HG02973 (cell line): Measurements from ENCODE around the gene NEGR1.

ENCODE experiments used
- ATAC-seq: cut with Tn5 transposase; IDR thresholded peaks from one replicate; pipeline ENCODE4 v1.9.1; 2021; ENCODE audit warnings: moderate library complexity; ENCODE audit not compliant: unreplicated experiment

The NEGR1 gene

DNA sequence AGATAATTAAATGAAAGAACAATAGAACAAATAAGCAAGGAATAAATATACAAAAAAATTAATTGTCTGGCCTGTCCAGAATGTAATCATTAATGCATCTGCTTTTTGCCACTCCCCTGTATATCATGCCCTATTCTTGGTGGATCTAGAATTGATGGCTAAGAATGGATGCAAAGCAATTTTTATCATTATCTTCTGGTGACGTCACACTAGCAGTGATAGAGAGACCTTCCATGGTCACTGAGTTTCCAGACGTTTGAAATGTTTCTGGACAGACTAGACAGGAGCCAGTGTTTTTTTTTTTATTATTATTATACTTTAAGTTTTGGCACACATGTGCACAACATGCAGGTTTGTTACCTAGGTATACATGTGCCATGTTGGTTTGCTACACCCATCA is 563.0 kb downstream of the NEGR1 start:
- no peak for ATAC-seq

GRCh38 chr1:71717186-71717585 is 565.2 kb downstream of the NEGR1 start:
- no peak for ATAC-seq

DNA sequence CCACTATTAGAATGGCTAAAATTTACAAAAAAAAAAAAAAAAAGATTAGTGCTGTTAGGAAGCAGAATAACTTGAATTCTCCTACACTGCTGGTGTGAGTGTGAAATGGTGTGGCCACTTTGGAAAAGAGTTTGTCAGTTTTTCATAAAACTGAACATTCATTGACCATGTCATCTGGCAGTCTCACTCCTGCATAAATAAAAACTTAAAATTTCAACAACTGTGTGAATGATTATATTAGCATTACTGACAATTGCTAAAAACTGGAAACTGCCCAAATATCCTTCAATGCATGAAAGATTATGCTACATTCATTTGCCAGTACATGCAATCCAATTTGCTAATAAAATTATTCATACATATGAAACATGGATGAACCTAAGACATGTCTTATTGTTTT is 570.9 kb downstream of the NEGR1 start:
- ATAC-seq: no peak

DNA sequence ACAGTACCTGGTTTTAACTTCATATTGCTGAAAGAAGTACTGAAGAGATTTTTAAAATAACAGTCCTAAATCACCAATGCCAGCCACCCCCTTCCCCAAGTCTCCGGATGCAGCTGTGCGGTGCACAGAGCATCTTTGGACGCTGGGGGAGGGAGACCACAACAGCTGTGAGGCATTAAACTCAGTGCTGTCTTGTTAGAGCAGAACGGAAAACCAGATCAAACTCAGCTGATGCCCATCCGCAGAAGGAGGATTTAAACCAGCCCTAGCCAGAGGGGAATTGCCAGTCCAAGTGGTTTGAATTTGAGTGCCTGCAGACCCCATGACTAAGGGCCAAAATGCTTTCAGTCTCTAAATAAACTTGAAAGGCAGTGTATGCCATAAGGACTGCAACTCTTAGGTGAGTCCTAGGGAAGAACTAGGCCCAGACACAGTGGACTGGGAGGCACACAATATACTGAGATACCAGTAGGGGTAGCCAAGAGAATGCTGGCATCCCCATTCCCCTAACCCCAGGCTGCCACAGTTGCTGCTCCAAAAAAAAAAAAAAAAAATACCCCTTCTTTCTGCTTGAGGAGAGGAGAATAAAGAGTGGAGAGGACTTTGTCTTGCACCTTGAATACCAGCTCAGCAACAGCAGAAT is 576.2 kb downstream of the NEGR1 start:
- no peak for ATAC-seq

DNA sequence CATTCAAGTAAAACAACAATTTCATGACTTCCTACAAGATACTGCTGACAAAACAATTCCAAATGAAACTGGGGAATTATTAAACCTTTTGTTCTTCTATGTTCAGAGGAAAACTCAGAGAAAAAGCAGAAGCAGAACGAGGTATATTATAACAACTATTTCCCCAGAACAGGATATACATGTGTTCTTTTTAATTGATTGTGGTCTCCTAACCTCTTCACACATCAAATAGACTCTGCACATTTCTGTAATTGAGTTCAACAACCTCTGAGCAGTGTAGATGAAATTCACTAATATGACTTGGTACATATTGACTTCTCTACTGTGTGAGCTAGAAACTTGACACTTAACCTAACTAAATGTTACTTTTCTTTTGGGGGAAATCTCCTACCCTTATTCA is 584.2 kb downstream of the NEGR1 start:
- no peak for ATAC-seq

DNA sequence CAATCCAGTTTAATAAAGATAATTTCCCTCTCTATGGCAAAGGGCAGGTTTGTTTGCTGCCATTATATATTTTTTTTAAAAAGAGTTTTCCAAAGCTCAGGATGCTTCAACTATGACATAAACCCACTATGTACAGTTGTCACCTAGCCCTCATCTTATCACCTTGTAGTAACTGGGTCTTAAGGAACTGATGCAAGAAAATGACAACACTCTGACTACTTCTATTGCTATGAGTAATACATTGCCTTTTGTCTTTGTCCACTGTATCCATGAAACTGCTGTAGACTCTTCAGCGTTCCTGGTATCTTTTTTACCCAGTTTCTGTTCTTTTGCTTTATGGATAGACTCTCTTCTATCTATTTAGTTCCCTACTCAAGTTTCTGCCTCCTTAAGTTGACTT is 586.5 kb downstream of the NEGR1 start:
- ATAC-seq: no peak

DNA sequence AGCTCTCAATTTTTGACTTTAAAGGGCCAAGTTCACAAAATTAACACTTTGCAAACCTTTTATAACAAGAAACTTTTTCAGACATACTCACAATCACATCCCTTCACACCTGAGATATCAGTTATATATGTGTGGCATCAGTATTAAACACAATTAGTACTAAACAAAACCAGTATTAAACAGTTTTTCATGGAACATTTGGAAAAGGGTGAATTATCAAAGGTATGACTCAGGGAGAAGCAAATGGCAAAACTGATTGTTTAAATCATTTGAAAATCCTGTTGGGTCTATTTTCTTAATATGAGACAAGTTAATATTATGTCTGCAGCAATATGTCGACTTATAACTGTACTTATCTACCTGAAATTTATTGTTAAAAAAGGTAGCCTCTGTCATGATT is 587.3 kb downstream of the NEGR1 start:
- no peak for ATAC-seq

DNA sequence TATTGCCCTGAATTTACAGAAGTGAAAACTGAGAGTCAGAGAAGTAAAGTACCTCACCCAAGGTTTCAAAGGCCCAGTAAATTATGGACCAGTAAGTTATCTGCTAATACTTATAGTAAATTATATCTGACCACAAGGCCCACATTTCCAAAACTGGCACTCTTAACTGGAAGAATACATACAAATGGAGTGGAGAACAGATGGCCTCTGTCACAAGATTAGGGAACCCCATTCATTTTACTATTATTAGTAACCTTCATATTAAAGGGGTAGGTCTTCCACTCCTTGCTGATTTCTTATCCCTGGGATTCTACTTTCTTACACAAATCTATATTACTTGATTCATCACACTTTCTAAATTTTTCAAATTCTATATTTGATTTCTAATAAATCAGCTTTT is 588.8 kb downstream of the NEGR1 start:
- no peak for ATAC-seq

- no peak for ATAC-seq
These were observed 592.7 kb downstream of the NEGR1 start for GRCh38 chr1:71689635-71690034.

DNA sequence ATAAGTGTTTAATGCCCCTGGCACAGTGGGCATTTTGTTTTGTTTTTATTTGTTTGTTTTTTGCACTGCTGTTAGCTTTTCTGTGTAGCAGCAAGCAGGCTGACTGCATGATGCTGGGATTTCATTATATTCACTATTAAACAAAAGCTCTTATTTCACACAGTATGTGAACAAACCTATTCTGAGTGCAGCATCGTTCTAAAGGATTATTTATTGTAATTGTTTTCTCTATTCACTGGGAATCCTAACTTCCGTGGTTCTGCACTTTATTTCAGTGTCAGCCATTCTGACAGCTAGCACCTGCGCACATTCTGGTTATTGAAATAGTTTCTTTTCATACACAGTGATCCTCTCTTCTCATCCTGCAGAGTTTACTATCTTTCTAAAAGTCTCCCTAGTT is 595.0 kb downstream of the NEGR1 start:
- ATAC-seq: no peak

DNA sequence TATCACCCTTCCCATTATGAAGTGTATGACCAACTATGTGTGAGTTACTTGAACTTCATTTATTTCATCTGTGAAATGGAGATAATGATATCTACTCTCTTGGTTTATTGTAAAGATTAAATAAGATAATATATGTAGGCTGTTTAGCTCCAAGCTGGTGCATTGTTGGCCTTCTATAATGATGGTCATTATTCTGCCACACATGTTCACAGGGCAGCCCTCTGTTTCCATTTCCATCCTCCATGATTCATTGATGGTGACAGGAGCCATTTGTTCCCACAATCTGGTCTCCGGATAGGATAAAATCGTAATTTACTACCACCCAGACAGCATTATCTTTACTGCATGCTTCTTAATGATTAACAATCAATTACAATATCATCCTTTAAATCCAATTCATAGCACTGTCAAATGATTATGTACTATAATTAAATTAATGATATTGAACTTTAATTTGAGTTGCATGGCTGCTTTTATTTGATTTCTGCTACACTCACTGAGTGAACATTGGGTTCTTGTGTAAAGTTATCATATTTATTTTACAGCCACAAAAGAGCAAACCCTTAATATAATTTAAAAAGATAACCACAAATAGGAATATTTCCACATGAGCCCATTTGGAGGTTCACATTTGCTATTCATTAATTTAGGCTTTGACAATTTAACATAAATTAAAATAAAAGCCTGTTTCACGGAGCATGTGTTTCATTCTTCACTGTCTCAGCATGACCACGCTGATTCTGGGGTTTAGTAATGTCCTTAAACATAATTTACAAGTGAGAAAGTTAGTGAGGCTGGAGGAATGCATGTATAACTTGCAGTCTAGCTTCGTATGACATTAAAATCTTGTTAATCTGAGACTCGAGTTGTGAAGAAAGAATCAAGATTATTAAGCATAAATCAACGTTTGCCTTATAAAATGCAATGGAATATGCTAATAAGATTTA is 605.1 kb downstream of the NEGR1 start:
- no peak for ATAC-seq

GRCh38 chr1:71668065-71668464 is 614.3 kb downstream of the NEGR1 start:
- no peak for ATAC-seq

DNA sequence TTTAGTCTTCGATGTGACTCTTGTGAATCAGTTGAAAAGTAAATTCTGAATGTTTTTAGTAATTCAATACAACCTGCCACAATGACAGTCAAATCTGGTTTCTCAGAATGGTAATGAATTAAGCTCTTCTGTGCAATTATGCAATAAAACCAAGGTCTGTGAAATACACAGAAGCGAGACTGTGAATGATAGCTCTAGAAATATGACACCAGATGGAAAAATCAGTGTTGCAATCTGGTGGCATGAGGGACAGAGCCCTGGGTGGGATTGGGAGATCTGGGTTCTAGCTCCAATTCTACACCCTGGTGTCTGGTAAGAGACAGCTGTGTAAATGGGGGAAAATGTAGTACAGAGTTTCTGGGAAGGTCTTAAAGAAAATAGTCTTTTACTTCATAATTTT is 615.1 kb downstream of the NEGR1 start:
- ATAC-seq: no peak

DNA sequence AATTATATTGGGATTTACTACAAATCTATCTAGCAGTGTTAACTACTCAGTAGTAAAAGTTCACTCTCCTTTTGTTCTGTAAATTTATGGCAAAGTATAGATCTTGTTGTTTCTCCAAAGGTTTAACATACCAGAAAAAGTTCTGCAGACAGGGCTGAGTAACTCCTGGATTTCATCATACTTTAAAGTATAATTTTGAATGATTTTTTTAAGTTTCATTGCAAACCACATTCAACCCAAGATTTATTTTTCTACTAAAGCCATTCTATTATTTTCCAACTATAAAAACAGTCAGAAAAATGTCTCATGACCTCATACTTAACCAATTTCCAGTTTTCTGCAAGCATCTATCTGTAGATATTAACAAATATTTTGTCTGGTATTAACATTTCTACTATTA is 615.7 kb downstream of the NEGR1 start:
- no peak for ATAC-seq

DNA sequence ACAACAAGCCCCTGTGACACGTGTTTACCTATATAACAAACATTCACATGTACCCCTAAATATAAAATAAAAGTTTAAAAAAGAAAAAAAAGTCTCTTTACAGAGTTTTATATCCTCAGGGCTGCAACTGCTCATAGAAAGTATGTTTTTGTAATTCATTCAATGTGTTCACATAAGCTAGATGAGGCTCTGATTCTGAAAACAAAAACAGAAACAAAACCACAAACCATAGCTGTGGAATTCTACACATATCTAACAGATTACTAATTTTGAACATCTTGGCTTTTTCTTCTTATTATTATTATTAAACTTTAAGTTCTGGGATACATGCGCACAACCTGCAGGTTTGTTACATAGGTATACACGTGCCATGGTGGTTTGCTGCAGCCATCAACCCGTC is 621.9 kb downstream of the NEGR1 start:
- no peak for ATAC-seq

GRCh38 chr1:71657891-71658679 is 624.3 kb downstream of the NEGR1 start:
- ATAC-seq: no peak

- ATAC-seq: no peak
These were observed 625.4 kb downstream of the NEGR1 start for GRCh38 chr1:71656902-71657301.

- peak; percentile 70 for ATAC-seq
These were observed 626.7 kb downstream of the NEGR1 start for GRCh38 chr1:71655604-71656003.

DNA sequence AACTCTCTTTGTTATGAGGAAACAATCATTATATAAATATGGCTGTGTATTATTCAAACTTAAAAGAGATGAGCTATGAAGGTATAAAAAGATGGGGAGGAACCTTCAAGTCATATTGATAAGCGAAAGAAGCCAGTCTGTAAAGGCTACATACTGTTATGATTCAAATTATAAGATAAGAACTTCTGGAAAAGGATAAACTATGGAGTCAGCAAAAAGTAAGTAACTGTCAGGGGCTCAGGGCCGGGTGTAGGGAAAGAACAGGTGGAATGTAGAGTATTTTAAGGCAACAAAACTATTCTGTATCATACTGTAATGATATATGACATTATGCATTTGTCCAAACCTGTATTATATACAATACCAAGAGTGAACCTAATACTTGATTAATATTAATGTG is 628.4 kb downstream of the NEGR1 start:
- no peak for ATAC-seq

DNA sequence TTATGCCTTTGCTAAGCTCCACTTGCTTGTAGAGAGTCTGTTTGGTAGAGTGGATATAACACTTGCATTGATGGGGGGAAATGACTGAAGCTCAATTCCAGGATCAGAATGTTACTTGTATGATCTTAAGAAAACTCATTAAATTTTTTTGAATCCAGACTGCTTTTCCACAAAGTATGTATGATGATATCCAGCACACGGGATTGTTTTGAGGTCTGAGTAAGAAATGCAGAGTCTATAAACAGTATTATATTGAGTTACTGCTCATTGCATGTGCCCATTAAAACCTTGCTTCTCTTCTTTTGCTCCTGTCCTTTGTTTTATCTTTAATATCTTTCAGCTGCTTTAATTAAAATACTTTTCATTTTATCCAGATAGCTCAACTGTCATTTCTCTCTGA is 631.1 kb downstream of the NEGR1 start:
- no peak for ATAC-seq

GRCh38 chr1:71650119-71650518 is 632.2 kb downstream of the NEGR1 start:
- no peak for ATAC-seq

- ATAC-seq: no peak
These were observed 632.7 kb downstream of the NEGR1 start for GRCh38 chr1:71649608-71650007.
